GM21381 (cell line): ENCODE data around the gene AZU1.

Experiments used
- ATAC-seq: cut with Tn5 transposase; IDR thresholded peaks from one replicate; pipeline ENCODE4 v1.9.1; 2021; ENCODE audit warnings: mild to moderate bottlenecking, moderate library complexity; ENCODE audit not compliant: unreplicated experiment

AZU1 gene

GRCh38 chr19:796692-797527 lies 30.7 kb upstream of the AZU1 start, which contains the start of gene PTBP1:
PTBP1 (plus strand) TSS chr19:797452; CDS start chr19:797498, 46 bp downstream.
- ATAC-seq, result peak; percentile 74

GRCh38 chr19:797528-798414 lies 29.9 kb upstream of the AZU1 start:
- peak; percentile 40 for ATAC-seq

GRCh38 chr19:798415-799075 lies 29.1 kb upstream of the AZU1 start:
- no peak for ATAC-seq

GRCh38 chr19:799076-799881 lies 28.4 kb upstream of the AZU1 start:
- ATAC-seq, result no peak

- ATAC-seq, result no peak
These were observed 27.1 kb upstream of the AZU1 start for GRCh38 chr19:800360-801029.

GRCh38 chr19:801030-801860 lies 26.4 kb upstream of the AZU1 start:
- no peak for ATAC-seq

GRCh38 chr19:801861-802497 lies 25.7 kb upstream of the AZU1 start:
- no peak for ATAC-seq

- ATAC-seq, result no peak
These were observed 25.0 kb upstream of the AZU1 start for GRCh38 chr19:802498-803098.

GRCh38 chr19:803099-803561 lies 24.5 kb upstream of the AZU1 start:
- no peak for ATAC-seq

GRCh38 chr19:803686-804418 lies 23.8 kb upstream of the AZU1 start:
- no peak for ATAC-seq

GRCh38 chr19:804419-805165 lies 23.0 kb upstream of the AZU1 start:
- no peak for ATAC-seq

- no peak for ATAC-seq
These were observed 22.5 kb upstream of the AZU1 start for GRCh38 chr19:805166-805551.

GRCh38 chr19:805600-806550 lies 21.8 kb upstream of the AZU1 start:
- no peak for ATAC-seq

GRCh38 chr19:806815-807421 lies 20.7 kb upstream of the AZU1 start:
- ATAC-seq, result no peak
